A549 (cell line): ENCODE measurements around the gene ADCY3. TPM values are rescaled to one million over a fixed set of nuclear protein-coding genes. Genes with fewer than 3 reads are reported as not detected.

Experiments used
- ATAC-seq, 2 experiments: fragments of 200-7000 bp in 1 of 2; fragments of >200 bp in 1 of 2; cut with Nextera tagmentation in 1 of 2; cut with Tn5 transposase in 1 of 2; 3 replicates each; pipeline versions ENCODE4 v1.8.0 to v1.9.1; 2018 to 2020; ENCODE audit warnings: mild to moderate bottlenecking in 1 of 2, moderate library complexity in 1 of 2
- CTCF ChIA-PET: fragments of 300-600 bp; sonication (Branson Sonifier 250); formaldehyde crosslinking; extraction: SDS; loops from one replicate; lab custom pipeline; 2021; ENCODE audit warnings: antibody characterized with exemption, inconsistent platforms; lab: Yijun Ruan, JAX
- POLR2A ChIA-PET: fragments of 350-600 bp; formaldehyde crosslinking; extraction: SDS; loops from one replicate; lab custom pipeline; 2021; ENCODE audit warnings: antibody characterized with exemption, inconsistent platforms; lab: Yijun Ruan, JAX
- DNase-seq, 2 experiments: peaks; one replicate each; pipeline versions ENCODE4 v3.0.0 to v3.0.0-alpha.2; 2011 to 2016; ENCODE audit warnings: low read depth in 1 of 2, low spot score in 1 of 2
- FAIRE-seq: peaks from 2 replicates; lab custom pipeline; 2011; peaks lifted over from hg19 to GRCh38; lab: Jason Lieb, UNC
- H3K27ac ChIP-seq, 2 experiments: fragments of >200 bp; sonication (Bioruptor Twin); formaldehyde crosslinking; 3 replicates each; pipeline ENCODE4 v1.5.1; 2016 to 2017
- H3K4me1 ChIP-seq: fragments of >200 bp; sonication (Bioruptor Twin); formaldehyde crosslinking; 3 replicates; pipeline ENCODE4 v1.6.1; 2016
- H3K4me2 ChIP-seq: fragments of >200 bp; sonication (Bioruptor Twin); formaldehyde crosslinking; 3 replicates; pipeline ENCODE4 v1.6.1; 2016
- H3K4me3 ChIP-seq: fragments of >200 bp; sonication (Bioruptor Twin); formaldehyde crosslinking; 3 replicates; pipeline ENCODE4 v1.5.1; 2016
- H3K9me3 ChIP-seq: fragments of >200 bp; sonication (Bioruptor Twin); formaldehyde crosslinking; 3 replicates; pipeline ENCODE4 v1.6.1; 2016
- BHLHE40 ChIP-seq: IDR thresholded peaks from 2 replicates; pipeline ENCODE4 v1.6.1; 2012; ENCODE audit warnings: low read depth, low read length, inconsistent platforms
- CBX8 ChIP-seq: fragments of 200-600 bp; sonication (generic); IDR thresholded peaks from 2 replicates; pipeline ENCODE4 v1.6.1; 2016
- CHD2 ChIP-seq: fragments of 150-350 bp; IDR thresholded peaks from 2 replicates; pipeline ENCODE4 v1.6.1; 2014; ENCODE audit warnings: low read length; ENCODE audit not compliant: partially characterized antibody
- EHF ChIP-seq: fragments of 250-450 bp; sonication (Bioruptor Pico); IDR thresholded peaks from 2 replicates; pipeline ENCODE4 v1.5.0; 2020; ENCODE audit warnings: mild to moderate bottlenecking
- EP300 ChIP-seq, 2 experiments: fragments of >200 bp; sonication (Bioruptor Twin); formaldehyde crosslinking; IDR thresholded peaks; 2 replicates in 1 of 2; 3 replicates in 1 of 2; pipeline ENCODE4 v1.6.1; 2016 to 2017
- ESRRA ChIP-seq: fragments of 150-350 bp; IDR thresholded peaks from 2 replicates; pipeline ENCODE4 v1.6.1; 2014; ENCODE audit warnings: mild to moderate bottlenecking, low read length, borderline replicate concordance
- FOSB ChIP-seq: fragments of 250-450 bp; sonication (Bioruptor Pico); IDR thresholded peaks from 2 replicates; pipeline ENCODE4 v1.5.0; 2020; ENCODE audit warnings: mild to moderate bottlenecking, moderate library complexity
- HEYL ChIP-seq: fragments of 250-450 bp; sonication (Bioruptor Pico); IDR thresholded peaks from 2 replicates; pipeline ENCODE4 v1.8.0; 2021; ENCODE audit warnings: mild to moderate bottlenecking, moderate library complexity
- HOXB5 ChIP-seq: fragments of 250-450 bp; sonication (Bioruptor Pico); IDR thresholded peaks from 2 replicates; pipeline ENCODE4 v1.5.0; 2020; ENCODE audit warnings: mild to moderate bottlenecking, moderate library complexity
- MAFK ChIP-seq: fragments of 450-650 bp; IDR thresholded peaks from 2 replicates; pipeline ENCODE4 v1.6.1; 2014; ENCODE audit not compliant: partially characterized antibody
- NFE2L2 ChIP-seq: fragments of 150-350 bp; conservative IDR thresholded peaks from 2 replicates; pipeline ENCODE4 v1.6.1; 2014; ENCODE audit warnings: low read length
- PHF8 ChIP-seq: fragments of 200-600 bp; sonication (generic); IDR thresholded peaks from 2 replicates; pipeline ENCODE4 v1.6.1; 2016; ENCODE audit warnings: low read depth, mild to moderate bottlenecking, antibody characterized with exemption, moderate library complexity, borderline replicate concordance
- RAD21 ChIP-seq, 2 experiments: fragments of >200 bp in 1 of 2; sonication (Bioruptor Twin) in 1 of 2; formaldehyde crosslinking in 1 of 2; IDR thresholded peaks in 1 of 2; conservative IDR thresholded peaks in 1 of 2; 2 replicates in 1 of 2; 3 replicates in 1 of 2; pipeline ENCODE4 v1.6.1; 2012 to 2018; ENCODE audit warnings: inconsistent platforms in 1 of 2
- TFCP2L1 ChIP-seq: fragments of 250-450 bp; sonication (Bioruptor Pico); IDR thresholded peaks from 2 replicates; pipeline ENCODE4 v1.5.0; 2021; ENCODE audit warnings: mild to moderate bottlenecking
- TP53 ChIP-seq: fragments of 250-450 bp; sonication (Bioruptor Pico); IDR thresholded peaks from 2 replicates; pipeline ENCODE4 v1.5.0; 2021; ENCODE audit warnings: mild to moderate bottlenecking, moderate library complexity
- ZNF302 ChIP-seq: fragments of 250-450 bp; sonication (Bioruptor Pico); IDR thresholded peaks from 2 replicates; pipeline ENCODE4 v1.9.0; 2021; ENCODE audit warnings: inconsistent platforms, mild to moderate bottlenecking, moderate library complexity
- ZSCAN20 ChIP-seq: fragments of 250-450 bp; sonication (Bioruptor Pico); IDR thresholded peaks from 2 replicates; pipeline ENCODE4 v1.8.0; 2022; ENCODE audit warnings: mild to moderate bottlenecking, moderate library complexity
- WGBS: methylation state at CpG from one replicate; pipeline ENCODE4 v1.1.6; 2017; ENCODE audit errors: missing lambda C conversion rate; 5-methylcytosine and 5-hydroxymethylcytosine counted together
- polyA plus RNA-seq, 4 experiments: library from polyadenylated mRNA; depleted of rRNA in 3 of 4; stranded (reverse); fragments of >200 nt; fragmentation: RNase III in 1 of 4; extraction: RNeasy Plus Mini Kit Qiagen cat#74134 plus additional on column Dnase treatment in 1 of 4; gene quantifications; 2 replicates in 3 of 4; 3 replicates in 1 of 4; pipeline ENCODE4 v1.2.3, GENCODE V29; 2011 to 2017
- TF ChIP-seq, protein P1 (sequence below): fragments of >200 bp; sonication (Bioruptor Twin); formaldehyde crosslinking; IDR thresholded peaks from 3 replicates; pipeline ENCODE4 v1.5.1; 2016
- TF ChIP-seq, protein P2 (sequence below): fragments of 450-650 bp; IDR thresholded peaks from 2 replicates; pipeline ENCODE4 v1.6.1; 2014; ENCODE audit warnings: antibody characterized with exemption
- TF ChIP-seq, protein P3 (sequence below): fragments of 150-350 bp; IDR thresholded peaks from 2 replicates; pipeline ENCODE4 v1.6.1; 2014; ENCODE audit warnings: low read depth, mild to moderate bottlenecking, low read length
- TF ChIP-seq, protein P4 (sequence below): fragments of >200 bp; sonication (Bioruptor Twin); formaldehyde crosslinking; IDR thresholded peaks from 2 replicates; pipeline ENCODE4 v1.6.1; 2016
- TF ChIP-seq, protein P5 (sequence below): fragments of >200 bp; sonication (Bioruptor Twin); formaldehyde crosslinking; IDR thresholded peaks from 3 replicates; pipeline ENCODE4 v1.6.1; 2016
- TF ChIP-seq, protein P6 (sequence below): IDR thresholded peaks from 2 replicates; pipeline ENCODE4 v1.6.1; 2012; ENCODE audit warnings: low read depth, borderline replicate concordance

Gene ADCY3
- polyA plus RNA-seq, 2 of the 4 experiments (the other 2 are of a cell fraction): 37.4 to 65.4 TPM

DNA sequence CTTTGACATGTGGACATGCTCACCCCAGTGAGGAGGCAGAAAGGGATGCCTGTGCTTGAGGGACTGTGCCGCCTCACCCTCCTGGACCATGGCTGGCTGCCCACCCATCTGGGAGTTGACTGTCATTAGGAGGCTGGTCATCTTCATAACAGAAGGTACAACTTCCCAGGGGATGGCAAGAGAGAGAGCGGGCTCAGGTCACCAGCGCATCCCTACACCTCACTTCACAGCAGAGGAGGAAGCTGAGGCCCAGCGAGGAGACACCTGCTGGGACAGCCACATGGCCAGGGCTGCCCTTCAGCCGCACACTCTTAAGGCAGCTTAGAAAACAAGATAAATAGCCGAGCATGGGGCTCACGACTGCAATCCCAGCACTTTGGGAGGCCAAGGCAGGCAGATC is 59.4 kb downstream of the ADCY3 start (continued):
- no peak for TF ChIP-seq ESRRA
- no peak for TF ChIP-seq PHF8
- no peak for TF ChIP-seq HOXB5 (CRISPR knock-in tag)
- TF ChIP-seq, protein P1, sequence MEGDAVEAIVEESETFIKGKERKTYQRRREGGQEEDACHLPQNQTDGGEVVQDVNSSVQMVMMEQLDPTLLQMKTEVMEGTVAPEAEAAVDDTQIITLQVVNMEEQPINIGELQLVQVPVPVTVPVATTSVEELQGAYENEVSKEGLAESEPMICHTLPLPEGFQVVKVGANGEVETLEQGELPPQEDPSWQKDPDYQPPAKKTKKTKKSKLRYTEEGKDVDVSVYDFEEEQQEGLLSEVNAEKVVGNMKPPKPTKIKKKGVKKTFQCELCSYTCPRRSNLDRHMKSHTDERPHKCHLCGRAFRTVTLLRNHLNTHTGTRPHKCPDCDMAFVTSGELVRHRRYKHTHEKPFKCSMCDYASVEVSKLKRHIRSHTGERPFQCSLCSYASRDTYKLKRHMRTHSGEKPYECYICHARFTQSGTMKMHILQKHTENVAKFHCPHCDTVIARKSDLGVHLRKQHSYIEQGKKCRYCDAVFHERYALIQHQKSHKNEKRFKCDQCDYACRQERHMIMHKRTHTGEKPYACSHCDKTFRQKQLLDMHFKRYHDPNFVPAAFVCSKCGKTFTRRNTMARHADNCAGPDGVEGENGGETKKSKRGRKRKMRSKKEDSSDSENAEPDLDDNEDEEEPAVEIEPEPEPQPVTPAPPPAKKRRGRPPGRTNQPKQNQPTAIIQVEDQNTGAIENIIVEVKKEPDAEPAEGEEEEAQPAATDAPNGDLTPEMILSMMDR: no peak

DNA sequence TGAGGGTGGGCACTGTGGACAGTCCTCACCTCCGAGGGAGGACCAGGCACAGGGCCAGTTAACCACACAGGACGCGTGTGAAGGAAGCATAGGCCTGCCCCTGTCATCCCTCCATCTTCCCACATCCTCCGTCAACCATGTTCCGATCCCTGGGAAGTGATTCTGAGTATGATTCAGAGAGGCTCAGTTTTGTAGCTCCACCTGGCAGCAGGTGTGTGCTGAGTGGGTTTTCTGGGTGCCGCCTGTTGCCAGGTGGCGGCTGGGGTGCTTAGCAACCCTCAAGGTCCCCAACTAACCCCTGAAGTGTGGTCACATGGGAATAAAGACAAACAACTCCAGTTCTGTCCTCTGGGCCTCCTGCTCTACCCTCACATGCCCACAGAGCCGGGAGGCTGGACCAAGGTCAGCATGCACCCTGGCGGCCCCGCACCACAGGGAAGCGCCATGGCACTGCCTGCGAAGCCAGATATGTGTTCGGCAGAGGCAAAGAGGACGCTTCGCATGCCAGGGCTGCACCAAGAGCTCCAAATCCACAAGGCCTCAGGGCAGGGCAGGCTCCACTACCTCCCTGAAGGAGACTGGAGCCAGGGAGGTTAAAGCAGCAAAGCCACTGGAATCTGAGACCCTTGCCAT is 60.0 kb downstream of the ADCY3 start:
- CTCF ChIA-PET: no interaction called here
- no peak overlapping the region for H3K27ac ChIP-seq
- DNase-seq (no peak), ATAC-seq (no peak), FAIRE-seq (no peak)
- no peaks in the 10 kb centered on the region for H3K4me1 ChIP-seq
- POLR2A ChIA-PET: no interaction called here
- H3K4me3 ChIP-seq: no peak overlapping the region
- H3K9me3 ChIP-seq: no peaks in the 10 kb centered on the region
- 96% methylated on average over 15 of the region's 15 CpGs for WGBS
- TF ChIP-seq FOSB (CRISPR knock-in tag) (no peak), EP300 (IDR thresholded peaks at IDR 0.05) (no peak), TFCP2L1 (CRISPR knock-in tag) (no peak), BHLHE40 (no peak), ZNF302 (CRISPR knock-in tag) (no peak), HEYL (CRISPR knock-in tag) (no peak), CBX8 (no peak), MAFK (no peak), CHD2 (no peak), NFE2L2 (no peak), RAD21 (conservative IDR thresholded peaks at IDR 0.05 in 1 of 2, IDR thresholded peaks at IDR 0.05 in 1 of 2) (no peak), EHF (CRISPR knock-in tag) (no peak), TP53 (CRISPR knock-in tag) (no peak), ZSCAN20 (CRISPR knock-in tag) (no peak)
- TF ChIP-seq, protein P2, sequence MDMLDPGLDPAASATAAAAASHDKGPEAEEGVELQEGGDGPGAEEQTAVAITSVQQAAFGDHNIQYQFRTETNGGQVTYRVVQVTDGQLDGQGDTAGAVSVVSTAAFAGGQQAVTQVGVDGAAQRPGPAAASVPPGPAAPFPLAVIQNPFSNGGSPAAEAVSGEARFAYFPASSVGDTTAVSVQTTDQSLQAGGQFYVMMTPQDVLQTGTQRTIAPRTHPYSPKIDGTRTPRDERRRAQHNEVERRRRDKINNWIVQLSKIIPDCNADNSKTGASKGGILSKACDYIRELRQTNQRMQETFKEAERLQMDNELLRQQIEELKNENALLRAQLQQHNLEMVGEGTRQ: no peak
- TF ChIP-seq, protein P3, sequence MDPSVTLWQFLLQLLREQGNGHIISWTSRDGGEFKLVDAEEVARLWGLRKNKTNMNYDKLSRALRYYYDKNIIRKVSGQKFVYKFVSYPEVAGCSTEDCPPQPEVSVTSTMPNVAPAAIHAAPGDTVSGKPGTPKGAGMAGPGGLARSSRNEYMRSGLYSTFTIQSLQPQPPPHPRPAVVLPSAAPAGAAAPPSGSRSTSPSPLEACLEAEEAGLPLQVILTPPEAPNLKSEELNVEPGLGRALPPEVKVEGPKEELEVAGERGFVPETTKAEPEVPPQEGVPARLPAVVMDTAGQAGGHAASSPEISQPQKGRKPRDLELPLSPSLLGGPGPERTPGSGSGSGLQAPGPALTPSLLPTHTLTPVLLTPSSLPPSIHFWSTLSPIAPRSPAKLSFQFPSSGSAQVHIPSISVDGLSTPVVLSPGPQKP: no peak
- TF ChIP-seq, protein P4, sequence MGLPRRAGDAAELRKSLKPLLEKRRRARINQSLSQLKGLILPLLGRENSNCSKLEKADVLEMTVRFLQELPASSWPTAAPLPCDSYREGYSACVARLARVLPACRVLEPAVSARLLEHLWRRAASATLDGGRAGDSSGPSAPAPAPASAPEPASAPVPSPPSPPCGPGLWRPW: no peak
- TF ChIP-seq, protein P5, sequence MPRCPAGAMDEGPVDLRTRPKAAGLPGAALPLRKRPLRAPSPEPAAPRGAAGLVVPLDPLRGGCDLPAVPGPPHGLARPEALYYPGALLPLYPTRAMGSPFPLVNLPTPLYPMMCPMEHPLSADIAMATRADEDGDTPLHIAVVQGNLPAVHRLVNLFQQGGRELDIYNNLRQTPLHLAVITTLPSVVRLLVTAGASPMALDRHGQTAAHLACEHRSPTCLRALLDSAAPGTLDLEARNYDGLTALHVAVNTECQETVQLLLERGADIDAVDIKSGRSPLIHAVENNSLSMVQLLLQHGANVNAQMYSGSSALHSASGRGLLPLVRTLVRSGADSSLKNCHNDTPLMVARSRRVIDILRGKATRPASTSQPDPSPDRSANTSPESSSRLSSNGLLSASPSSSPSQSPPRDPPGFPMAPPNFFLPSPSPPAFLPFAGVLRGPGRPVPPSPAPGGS: no peak
- TF ChIP-seq, protein P6, sequence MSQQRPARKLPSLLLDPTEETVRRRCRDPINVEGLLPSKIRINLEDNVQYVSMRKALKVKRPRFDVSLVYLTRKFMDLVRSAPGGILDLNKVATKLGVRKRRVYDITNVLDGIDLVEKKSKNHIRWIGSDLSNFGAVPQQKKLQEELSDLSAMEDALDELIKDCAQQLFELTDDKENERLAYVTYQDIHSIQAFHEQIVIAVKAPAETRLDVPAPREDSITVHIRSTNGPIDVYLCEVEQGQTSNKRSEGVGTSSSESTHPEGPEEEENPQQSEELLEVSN: no peak
- TF ChIP-seq, all 56 proteins: peak for 0
- no peak overlapping the region for H3K4me2 ChIP-seq
